Measurements from ENCODE around the gene BGN. TPM values are rescaled to one million over a fixed set of nuclear protein-coding genes. Genes with fewer than 3 reads are reported as not detected.
A peak's percentile ranks its signal among the peaks of the same experiment; 100 is the strongest.

The BGN gene
- total RNA-seq, 1 experiment from 2014 or later, result 1.2 TPM

DNA sequence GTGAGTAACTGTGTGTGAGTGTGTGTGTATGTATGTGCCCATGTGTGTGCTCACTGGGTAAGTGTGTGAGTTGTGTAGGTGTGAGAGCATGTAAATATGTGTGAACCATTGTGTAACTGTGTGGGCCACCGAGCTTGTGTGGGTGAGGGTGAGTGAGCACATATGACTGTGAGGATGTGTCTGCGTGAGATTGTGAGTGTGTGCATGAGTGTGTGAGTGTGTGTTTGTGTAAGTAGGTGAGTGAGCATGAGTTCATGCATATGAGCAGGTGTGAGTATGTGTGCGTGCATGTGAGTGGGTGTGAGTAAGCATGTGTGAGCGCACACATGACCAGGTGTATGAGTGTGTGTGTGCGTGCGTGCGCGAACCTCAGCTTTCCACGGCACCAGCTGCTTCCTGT lies 21.3 kb downstream of the BGN start:
- H3K18ac ChIP-seq (ENCODE audit: insufficient read length, low read depth, low read length), result no peak overlapping the region
- no peak overlapping the region for H3K4ac ChIP-seq (ENCODE audit: low read depth, low read length)
- no peak overlapping the region for H2BK15ac ChIP-seq (ENCODE audit: low read depth, low read length)
- H3K9ac ChIP-seq (ENCODE audit: extremely low read depth, insufficient read length, low read length), result no peak overlapping the region
- no peak overlapping the region for H2AFZ ChIP-seq (ENCODE audit: low read length)
- Mint-ChIP-seq H3K27me3 (ENCODE audit: low read depth) (peaks cover 54% of the 10 kb centered on the region), H3K4me3 (peak overlapping the region in 1 of 2 experiments; percentile 3; a peak in 2 of 5 replicates), H3K36me3 (ENCODE audit: insufficient read depth in 1 of 3, low read depth in 3 of 3) (peaks cover 4 to 8% (median 4%) of the 10 kb centered on the region in 3 experiments; a peak in 5 of 7 replicates), H3K9me3 (peaks cover 40 to 45% of the 10 kb centered on the region in 2 experiments), H3K4me1 (0 out of 4 replicates have a peak, but pooled peaks cover 2 to 4% of the 10 kb centered on the region in 2 experiments), H3K27ac (no peak overlapping the region)
- no peak overlapping the region for H2BK120ac ChIP-seq (ENCODE audit: low read depth, low read length, poor library complexity, severe bottlenecking)
- H3K23me2 ChIP-seq (ENCODE audit: insufficient read length, low read depth, low read length, poor library complexity, severe bottlenecking), result peaks cover 4% of the 10 kb centered on the region
- H3T11ph ChIP-seq (ENCODE audit: low read length), result no peak overlapping the region
- no peaks in the 10 kb centered on the region for H3K79me2 ChIP-seq (ENCODE audit: insufficient read depth, low read length)
- no peak overlapping the region for H3K27ac ChIP-seq (ENCODE audit: insufficient read length, low read depth, low read length)
- no peaks in the 10 kb centered on the region for H3K79me1 ChIP-seq (ENCODE audit: insufficient read depth, low read depth, low read length, poor library complexity, severe bottlenecking)
- H3K4me1 ChIP-seq (ENCODE audit: insufficient read depth, low read length), result no peaks in the 10 kb centered on the region
- H2BK20ac ChIP-seq (ENCODE audit: low read depth, low read length, poor library complexity, severe bottlenecking), result no peak overlapping the region
- H4K8ac ChIP-seq (replicated peaks; ENCODE audit: insufficient read length, low read depth, low read length), result no peak overlapping the region
- no peak for DNase-seq
- no peak overlapping the region for H2BK5ac ChIP-seq (ENCODE audit: insufficient read length, low read length)
- peaks cover 2% of the 10 kb centered on the region for H4K20me1 ChIP-seq (ENCODE audit: control insufficient read depth, insufficient read depth, insufficient read length)
- H2AK5ac ChIP-seq (ENCODE audit: insufficient read length, low read length), result no peak overlapping the region
- H3K14ac ChIP-seq (ENCODE audit: insufficient read depth, low read length), result no peak overlapping the region
- no peak for TF ChIP-seq CTCF (conservative IDR thresholded peaks at IDR 0.05)
- H3K56ac ChIP-seq (ENCODE audit: insufficient read length, low read depth, low read length), result no peak overlapping the region
- no peak overlapping the region for H3K4me2 ChIP-seq (ENCODE audit: insufficient read depth, insufficient read length, low read length)
- no peak overlapping the region for H2BK12ac ChIP-seq (ENCODE audit: insufficient read length, low read depth, low read length)
- H4K91ac ChIP-seq (ENCODE audit: insufficient read length, low read depth, low read length), result no peak overlapping the region
- H3K9me3 ChIP-seq (ENCODE audit: control insufficient read depth, low read depth, low read length), result peaks cover 30% of the 10 kb centered on the region
- H4K5ac ChIP-seq (ENCODE audit: insufficient read length, low read depth, low read length), result no peak overlapping the region
- 100% methylated on average over 1 of the region's 9 CpGs for WGBS (ENCODE audit: extremely low coverage, insufficient read length, low lambda C conversion rate)
- no peak overlapping the region for H3K23ac ChIP-seq (ENCODE audit: insufficient read length, low read depth, low read length)
- H3K27me3 ChIP-seq (ENCODE audit: insufficient read depth, low read length), result peaks cover 13% of the 10 kb centered on the region; the same call in 1 of the 2 replicates
